Stimulated activated naive CD8-positive, alpha-beta T cell treated with anti-CD3 and anti-CD28 coated beads, Interleukin-15, Interleukin-2, amounts not matched to agents 100 U/mL and 50 U/mL, for 24 hours (primary cell): ENCODE results near the gene MARS1.

Experiments
- ATAC-seq: fragments of 150-1000 bp; cut with Tn5 transposase; one replicate; pipeline ENCODE4 v1.10.0; 2021
- DNase-seq: peaks from one replicate; pipeline ENCODE4 v3.0.0; 2021

MARS1 gene

GRCh38 chr12:57458665-57459054 is 29.2 kb upstream of the MARS1 start:
- ATAC-seq, result no peak

DNA sequence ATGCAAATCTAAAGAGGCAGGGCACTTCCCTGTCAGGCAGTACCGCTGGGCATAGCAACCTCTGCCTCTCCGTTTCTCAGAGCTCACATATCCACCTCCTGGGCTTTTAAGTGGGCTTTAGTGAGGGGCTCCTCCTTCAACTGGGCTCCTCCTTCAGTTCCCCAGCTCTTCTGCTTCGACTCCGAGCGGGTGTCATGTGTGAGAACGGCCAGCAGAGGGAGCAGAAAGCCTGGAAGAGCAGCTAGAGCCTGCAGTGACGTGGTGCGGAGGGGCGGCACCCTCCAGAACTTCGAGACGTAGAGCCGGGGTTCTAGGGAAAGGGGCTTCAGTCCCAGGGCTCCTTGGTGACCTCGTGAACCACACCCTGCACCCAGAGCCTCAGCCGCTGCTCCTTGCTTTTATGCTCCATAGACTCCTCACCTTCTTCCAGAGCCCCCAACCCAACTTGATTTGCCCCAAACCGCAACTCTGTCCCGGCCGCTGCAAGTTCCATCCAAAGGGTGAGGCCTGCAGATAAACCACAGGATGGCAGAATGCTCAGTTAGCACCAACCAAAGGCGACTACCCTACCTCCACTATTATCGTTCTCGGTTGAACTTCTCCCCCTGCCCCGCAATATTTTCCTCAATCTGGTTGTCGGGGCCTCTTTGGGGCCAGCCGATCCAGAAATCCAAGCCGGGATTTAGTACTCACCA is 28.7 kb upstream of the MARS1 start:
- peak; percentile 74 for ATAC-seq
- DNase-seq, result peak; percentile 97

More at GRCh38 chr12:57458665-57459054, 29.2 kb upstream of the MARS1 start:
- DNase-seq, result no peak

- DNase-seq (no peak), ATAC-seq (no peak)
Observed at GRCh38 chr12:57459750-57460467, 28.0 kb upstream of the MARS1 start, which contains the start of gene GLI1. Gene GLI1, plus strand, starts transcription at chr12:57459785. Its CDS starts 3,907 bp downstream, at chr12:57463692.

DNA sequence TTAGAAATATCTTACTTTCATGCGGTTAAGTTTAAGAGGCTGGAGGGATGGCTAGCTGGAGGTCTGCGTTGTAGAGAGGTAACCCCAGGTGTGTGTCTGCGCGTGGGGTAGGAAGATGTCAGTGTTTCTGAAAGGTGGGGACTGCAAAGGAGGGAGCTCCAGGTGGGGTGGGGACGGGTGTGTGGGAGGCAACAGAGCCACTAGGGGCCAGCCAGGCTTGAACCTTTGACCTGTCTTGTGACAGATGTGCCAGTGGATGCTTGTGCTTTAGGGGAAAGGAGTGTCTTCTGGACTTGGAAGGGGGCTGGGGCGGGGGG is 27.4 kb upstream of the MARS1 start:
- no peak for ATAC-seq
- DNase-seq, result peak; percentile 30

- no peak for DNase-seq
- ATAC-seq, result no peak
Observed at GRCh38 chr12:57460841-57461275, 27.0 kb upstream of the MARS1 start.

GRCh38 chr12:57461276-57461916 is 26.5 kb upstream of the MARS1 start:
- DNase-seq (peak; percentile 70), ATAC-seq (no peak)

- ATAC-seq (no peak), DNase-seq (peak; percentile 30)
Observed at GRCh38 chr12:57461917-57462250, 26.0 kb upstream of the MARS1 start.

DNA sequence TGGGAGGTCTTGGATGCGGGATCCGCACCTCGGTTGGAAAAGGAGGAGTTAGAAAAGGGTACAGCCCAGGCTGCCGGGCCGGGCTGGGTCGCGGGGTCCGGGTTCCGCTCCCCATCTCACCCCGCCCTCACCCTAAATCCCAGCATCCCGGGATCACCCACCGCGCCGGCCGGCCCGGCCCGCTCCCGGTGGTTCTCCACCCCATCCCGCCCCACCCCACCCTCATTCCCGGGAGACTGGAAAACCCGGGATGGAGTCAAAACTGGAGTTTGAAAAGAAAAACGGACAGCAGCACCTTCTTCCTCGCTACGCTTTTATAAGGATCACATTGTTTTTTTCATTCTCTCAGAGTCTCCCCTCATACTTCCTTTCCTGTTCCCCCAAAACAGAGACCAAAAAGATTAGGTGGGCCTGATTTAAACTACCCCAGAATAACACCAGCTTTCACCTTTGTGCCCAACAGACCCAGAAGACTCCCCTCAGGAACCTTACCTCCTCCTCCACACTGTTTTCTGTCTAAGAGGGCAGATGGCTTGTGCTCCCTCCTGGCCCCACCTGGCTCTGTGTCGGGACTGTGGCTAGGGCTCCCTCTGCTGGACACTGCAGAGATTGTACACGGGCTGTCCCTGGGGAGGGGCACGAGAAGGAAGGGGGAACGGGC is 25.5 kb upstream of the MARS1 start:
- ATAC-seq, result peak; percentile 88
- DNase-seq, result peak; percentile 93

- no peak for ATAC-seq
Observed at GRCh38 chr12:57462912-57463253, 25.0 kb upstream of the MARS1 start.

DNA sequence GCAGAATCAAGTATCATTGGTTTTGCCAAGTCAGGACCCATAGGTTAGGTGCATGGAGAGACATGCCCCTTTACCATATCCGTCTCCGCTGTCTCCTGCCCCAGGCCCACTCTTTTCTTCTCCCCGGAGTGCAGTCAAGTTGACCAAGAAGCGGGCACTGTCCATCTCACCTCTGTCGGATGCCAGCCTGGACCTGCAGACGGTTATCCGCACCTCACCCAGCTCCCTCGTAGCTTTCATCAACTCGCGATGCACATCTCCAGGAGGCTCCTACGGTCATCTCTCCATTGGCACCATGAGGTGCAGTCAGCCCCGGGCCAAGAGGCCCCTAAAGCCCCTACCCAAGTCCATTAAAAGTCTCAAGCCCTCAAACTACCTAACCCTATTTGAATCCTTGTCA is 23.3 kb upstream of the MARS1 start:
- ATAC-seq (no peak), DNase-seq (no peak)

More at GRCh38 chr12:57462912-57463253, 25.0 kb upstream of the MARS1 start:
- no peak for DNase-seq

DNA sequence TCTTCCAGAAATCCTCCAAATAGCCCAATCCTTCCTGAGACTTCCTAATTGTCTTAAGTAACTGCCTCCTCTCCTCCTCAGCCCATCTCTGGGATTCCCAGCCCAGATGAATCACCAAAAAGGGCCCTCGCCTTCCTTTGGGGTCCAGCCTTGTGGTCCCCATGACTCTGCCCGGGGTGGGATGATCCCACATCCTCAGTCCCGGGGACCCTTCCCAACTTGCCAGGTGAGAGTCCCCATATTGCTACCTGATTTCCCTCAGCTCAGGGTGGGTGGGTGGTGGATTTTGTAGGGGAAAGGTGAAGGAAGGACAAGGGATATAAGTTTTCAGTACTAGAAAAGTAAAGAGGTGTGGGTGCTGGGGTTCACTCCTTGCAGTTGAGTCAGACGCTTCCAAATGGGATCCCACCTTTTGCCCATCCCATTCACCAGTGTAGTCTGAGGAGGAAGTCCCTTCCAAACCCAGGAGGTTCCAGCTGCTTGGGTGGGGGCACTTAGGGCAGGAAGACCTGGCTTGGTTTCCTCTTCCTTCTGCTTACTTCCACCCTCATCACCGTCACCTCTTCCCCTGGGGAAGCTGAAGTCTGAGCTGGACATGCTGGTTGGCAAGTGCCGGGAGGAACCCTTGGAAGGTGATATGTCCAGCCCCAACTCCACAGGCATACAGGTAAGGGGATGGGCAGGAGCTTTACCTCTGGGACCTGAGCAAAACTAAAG is 22.7 kb upstream of the MARS1 start:
- ATAC-seq, result no peak

GRCh38 chr12:57465747-57466505 is 21.9 kb upstream of the MARS1 start:
- ATAC-seq (no peak), DNase-seq (no peak)

More for the DNA sequence above, 22.7 kb upstream of the MARS1 start:
- DNase-seq, result no peak

GRCh38 chr12:57467212-57467874 is 20.5 kb upstream of the MARS1 start:
- ATAC-seq, result no peak
- no peak for DNase-seq

GRCh38 chr12:57467915-57468314 is 20.0 kb upstream of the MARS1 start:
- DNase-seq (no peak), ATAC-seq (no peak)

GRCh38 chr12:57469296-57470164 is 18.3 kb upstream of the MARS1 start:
- DNase-seq, result no peak
- ATAC-seq, result no peak

GRCh38 chr12:57470286-57470969 is 17.4 kb upstream of the MARS1 start:
- no peak for ATAC-seq

DNA sequence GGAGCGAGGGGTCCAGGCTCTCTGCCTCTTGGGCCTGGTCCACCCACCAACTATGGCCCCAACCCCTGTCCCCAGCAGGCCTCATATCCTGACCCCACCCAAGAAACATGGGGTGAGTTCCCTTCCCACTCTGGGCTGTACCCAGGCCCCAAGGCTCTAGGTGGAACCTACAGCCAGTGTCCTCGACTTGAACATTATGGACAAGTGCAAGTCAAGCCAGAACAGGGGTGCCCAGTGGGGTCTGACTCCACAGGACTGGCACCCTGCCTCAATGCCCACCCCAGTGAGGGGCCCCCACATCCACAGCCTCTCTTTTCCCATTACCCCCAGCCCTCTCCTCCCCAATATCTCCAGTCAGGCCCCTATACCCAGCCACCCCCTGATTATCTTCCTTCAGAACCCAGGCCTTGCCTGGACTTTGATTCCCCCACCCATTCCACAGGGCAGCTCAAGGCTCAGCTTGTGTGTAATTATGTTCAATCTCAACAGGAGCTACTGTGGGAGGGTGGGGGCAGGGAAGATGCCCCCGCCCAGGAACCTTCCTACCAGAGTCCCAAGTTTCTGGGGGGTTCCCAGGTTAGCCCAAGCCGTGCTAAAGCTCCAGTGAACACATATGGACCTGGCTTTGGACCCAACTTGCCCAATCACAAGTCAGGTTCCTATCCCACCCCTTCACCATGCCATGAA is 16.8 kb upstream of the MARS1 start:
- DNase-seq (no peak), ATAC-seq (no peak)

More at GRCh38 chr12:57470286-57470969, 17.4 kb upstream of the MARS1 start:
- DNase-seq, result no peak

DNA sequence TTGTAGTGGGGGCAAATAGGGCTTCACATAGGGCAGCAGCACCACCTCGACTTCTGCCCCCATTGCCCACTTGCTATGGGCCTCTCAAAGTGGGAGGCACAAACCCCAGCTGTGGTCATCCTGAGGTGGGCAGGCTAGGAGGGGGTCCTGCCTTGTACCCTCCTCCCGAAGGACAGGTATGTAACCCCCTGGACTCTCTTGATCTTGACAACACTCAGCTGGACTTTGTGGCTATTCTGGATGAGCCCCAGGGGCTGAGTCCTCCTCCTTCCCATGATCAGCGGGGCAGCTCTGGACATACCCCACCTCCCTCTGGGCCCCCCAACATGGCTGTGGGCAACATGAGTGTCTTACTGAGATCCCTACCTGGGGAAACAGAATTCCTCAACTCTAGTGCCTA is 16.2 kb upstream of the MARS1 start:
- DNase-seq (no peak), ATAC-seq (no peak)

DNA sequence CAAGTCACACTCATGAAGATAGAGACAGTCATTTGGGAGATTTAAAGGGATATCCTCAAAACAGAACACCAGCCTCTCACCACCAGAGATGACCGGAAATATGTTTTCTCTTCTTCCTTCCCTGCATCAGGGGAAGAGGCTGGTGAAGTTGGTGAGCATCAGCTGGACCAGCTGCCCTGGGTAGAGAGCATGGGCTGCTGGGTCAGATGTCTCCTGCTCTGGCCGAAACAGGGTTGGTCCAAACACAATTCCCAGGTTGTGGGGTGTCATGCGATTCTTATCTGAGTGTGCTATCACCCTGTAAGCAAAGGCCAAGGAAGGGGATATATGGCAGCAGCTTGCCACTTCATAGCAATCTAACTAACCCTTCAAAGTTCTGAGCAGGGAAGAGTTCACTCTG is 15.5 kb upstream of the MARS1 start:
- DNase-seq (no peak), ATAC-seq (no peak)
